8988T (cell line): ENCODE data around the gene TSKU.
"Not testable (repeated sequence)": the region's sequence is repeated elsewhere in the genome, so short reads cannot be mapped to it uniquely, and the experiment has no call there.

Experiments used
- DNase-seq: peaks from one replicate; pipeline ENCODE4 v3.0.0; 2011

The TSKU gene

DNA sequence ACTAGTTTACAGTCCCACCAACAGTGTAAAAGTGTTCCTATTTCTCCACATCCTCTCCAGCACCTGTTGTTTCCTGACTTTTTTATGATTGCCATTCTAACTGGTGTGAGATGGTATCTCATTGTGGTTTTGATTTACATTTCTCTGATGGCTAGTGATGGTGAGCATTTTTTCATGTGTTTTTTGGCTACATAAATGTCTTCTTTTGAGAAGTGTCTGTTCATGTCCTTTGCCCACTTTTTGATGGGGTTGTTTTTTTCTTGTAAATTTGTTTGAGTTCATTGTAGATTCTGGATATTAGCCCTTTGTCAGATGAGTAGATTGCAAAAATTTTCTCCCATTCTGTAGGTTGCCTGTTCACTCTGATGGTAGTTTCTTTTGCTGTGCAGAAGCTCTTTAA lies 43.8 kb downstream of the TSKU start:
- DNase-seq, result not testable (repeated sequence)

DNA sequence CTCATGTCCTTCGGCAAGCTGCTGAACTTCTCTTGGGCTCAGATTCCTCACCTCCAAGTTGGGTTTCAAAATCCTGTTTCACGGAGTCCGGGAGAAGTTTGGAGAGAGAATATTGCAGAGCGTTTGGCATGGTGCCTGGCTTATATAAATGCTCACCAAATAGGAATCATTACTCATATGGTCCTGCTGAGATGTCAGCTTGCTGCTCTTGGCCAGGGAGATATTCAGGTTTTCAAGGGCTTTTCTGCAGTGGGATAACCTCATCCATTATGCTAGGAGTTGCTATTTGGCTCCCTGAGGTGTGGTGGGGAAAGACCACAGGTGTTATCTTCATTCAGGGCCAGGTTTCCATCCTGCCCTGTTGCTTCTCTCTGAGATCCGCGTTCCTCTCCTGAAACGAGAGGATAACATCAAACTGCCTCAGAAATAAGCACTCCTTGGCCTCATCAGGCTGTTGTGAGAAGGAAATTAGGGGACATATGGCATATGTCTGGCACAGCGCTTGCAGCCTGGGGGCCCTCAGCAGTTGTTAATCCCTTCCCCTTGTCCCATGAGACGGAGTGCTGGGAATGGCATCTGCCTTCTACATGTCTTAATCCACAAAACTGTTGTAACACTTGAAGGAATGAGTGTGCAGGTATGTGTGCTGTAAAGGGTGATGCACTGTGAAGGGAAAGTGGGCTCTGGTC lies 47.6 kb downstream of the TSKU start:
- no peak for DNase-seq

DNA sequence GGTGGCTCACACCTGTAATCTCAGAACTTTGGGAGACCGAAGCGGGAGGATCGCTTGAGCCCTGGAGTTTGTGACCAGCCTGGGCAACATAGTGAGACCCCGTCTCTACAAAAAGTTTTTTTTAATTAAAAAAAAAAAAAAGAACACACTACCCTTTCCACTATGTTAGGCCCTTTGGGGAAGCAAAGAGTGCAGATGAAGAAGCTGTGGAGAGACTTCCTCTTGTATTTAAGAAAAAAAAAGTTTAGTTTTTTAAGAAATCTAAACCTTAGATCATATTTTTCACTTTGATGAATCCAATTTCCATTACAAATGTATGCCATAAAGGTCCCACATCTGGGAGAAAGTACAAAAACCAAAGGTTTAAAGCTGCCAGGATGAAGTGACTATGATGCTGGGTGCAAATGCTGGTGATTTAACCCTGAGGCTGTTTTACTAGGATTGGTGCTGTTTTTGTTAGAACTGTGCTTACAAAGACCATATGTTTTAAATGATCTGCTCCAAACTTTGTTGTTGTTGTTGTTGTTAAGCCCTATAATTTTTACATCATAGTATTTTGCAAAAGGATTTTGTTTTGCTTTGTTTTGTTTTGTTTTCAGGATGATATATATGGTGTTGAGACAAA lies 48.6 kb downstream of the TSKU start:
- DNase-seq, result no peak

DNA sequence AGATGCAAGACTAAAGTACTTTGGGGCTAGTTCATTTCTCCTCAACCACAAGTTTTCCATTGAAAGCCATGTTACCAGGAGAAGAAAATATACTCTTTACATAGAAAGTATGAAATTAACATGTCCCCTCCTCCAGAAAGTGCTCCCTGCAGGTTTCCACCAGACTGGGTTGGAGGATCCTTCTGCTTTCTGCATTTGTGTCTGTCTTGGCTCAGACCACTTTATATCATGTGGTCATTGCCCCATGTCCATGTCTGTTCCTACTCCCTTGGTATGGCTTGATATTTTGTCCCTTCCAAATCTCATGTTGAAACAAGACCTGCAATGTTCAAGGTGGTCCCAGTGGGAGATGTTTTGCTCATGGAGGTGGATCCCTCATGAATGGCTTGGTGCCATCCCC lies 49.2 kb downstream of the TSKU start:
- no peak for DNase-seq

DNA sequence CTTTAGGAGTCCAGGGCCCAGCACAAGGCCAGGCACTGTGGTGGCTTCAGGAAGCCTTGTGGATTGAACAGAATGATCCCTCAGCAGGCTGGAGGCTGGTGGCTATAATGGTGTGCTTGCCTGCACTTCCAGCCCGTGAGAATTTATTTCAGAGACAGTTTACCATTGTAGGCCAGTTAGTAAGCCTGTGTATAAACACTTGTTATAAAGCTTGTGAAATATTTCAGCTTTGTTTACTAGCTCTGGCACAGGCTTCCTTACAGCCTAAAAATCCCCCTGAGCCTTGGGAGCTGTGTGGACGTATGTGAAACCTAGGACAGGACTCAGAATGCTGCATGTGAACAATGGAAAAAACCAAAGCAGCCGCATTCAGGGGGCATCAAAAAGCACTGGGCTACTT lies 51.0 kb downstream of the TSKU start:
- DNase-seq, result no peak

DNA sequence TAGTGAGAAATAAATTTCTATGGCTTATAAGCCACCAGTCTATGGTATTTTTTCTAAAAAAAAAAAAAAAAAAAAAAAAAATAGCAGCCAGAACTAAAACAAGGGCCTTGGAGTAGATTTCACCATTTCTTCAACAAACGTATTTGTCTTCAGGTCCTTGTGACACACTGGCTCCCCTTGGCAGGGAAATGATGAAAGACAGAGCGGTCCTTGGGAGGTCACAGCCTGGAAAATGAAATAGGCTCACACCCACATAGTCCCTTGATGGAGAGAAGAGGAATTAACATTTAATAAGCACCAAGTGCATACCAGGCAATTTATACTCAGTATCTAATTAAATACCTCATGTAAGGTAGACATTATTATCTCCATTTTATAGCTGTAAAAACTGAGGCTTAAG lies 51.9 kb downstream of the TSKU start:
- DNase-seq, result no peak

DNA sequence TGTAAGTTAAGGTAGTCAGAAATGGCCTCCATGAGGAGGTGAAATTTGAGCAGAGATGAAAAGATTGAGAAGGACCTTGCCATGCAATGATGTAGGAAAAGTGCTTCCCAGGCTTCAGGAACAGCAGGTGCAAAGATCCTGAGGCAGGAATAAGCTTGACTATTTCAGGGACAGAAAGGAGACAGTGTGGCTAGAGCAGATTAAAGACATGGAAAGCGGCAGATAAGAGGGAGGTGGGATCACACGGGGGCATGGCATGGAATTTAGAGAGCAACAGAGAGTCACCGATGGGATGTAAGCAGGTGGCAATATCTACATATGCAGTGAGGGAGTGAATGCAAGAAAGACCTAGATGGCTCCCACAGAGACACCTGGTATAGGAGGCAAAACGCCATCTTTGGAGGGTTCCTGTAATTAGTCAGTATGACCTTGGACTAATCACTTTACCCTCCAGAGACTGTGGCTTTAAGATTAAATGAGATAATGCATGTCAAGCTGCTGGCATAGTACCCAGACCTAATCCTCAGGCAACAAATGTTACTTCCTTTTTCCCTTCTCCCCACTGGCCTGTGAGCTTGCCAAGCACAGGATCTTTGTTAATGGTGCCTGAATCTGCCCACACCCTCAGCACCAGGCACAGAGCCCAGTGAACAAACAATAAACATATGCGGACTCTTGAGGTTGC lies 52.9 kb downstream of the TSKU start:
- no peak for DNase-seq

DNA sequence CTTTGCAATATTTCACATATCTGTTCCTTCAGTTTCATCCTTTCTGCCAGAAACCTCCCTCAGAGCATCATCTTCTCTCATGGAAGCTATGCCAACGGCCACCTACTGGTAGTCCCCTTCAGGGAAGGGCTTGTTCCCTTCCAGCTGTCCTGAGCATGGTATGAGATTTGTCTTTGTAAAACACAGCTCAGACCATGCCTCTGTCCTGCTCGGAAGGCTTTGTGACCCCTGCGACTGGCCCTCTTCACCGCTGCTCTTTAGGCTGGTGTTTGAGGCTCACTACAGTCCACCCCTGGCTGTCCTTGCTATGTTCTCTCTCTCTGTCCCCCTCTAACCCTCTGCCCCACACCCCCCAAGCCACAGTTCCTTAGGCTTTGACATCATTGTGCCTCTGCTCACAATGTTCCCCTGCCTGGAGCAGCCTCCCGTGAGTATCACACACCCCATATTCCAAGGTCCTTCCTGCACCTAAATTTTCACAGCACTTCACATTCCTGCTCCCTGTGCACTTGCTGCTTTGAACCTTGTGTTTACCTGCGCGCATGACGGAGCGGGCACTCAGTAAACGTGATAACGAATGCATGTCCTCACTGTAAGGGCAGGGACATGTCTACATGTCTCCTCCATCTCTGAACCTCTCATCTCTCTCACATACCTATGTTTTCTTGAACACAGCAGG lies 53.6 kb downstream of the TSKU start:
- no peak for DNase-seq

DNA sequence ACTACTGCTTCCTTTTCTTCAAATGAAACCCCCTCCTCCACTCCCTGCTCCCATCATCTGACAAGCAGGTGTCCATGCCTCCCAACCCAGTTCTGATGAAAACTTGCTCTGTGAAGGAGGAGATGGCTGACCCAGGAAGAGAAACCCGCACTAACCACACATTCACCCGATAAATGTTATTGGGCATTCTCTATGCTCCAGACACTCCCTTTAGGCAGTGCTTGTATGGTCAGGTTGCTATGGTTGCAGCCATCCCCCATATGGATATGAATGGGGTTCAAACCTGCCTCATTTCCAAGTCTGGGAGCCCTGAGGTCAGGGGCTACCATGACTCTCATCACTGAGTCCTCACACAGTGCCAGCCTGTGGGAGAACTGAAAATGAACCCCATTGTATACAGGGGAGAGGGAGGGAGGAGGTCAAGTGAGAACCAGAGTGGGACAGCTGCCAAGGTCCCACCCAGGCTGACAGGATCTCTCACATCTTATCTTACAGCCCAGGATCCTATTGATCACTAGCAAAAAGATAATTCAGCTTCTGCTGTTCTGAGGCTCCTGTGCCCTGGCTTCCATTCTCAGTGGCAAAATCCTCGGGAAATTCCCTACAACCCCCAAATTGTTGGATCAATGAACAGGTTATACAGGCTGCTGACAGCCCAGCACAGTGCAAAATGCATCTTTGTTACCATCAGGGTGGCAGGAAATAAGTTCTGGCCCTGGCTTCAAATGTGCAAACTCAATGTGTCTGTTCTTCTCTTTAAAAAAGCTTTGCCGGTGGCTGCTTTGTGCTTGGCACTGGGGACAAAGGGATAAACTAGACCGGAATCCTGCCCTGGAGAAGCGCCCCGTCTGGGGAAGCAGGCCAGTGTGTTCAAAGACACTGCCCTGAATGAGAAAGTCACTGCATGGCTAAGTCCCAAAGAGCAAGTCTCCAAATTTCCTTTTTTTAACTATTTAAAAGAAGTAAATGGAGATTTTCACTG lies 54.8 kb downstream of the TSKU start:
- DNase-seq, result no peak

DNA sequence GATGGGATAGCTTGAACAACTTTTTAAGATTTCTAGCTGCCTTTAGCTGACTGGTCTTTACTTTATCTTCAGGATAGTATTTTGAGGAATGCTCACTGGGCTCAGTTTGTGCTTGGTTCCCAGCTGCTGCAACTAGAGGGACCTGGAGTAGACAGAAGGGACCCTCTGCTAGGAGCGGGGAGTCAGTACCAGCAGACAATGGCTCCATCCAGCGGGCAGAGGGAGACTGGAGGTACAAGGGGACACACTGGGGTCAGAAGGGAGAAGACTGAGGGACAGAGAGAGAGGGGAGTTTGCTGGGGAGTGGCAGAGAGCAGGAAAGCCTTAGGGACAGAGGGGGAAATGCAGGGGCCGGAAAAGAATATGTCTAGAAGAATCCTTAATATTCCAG lies 55.5 kb downstream of the TSKU start:
- peak; percentile 74 for DNase-seq

DNA sequence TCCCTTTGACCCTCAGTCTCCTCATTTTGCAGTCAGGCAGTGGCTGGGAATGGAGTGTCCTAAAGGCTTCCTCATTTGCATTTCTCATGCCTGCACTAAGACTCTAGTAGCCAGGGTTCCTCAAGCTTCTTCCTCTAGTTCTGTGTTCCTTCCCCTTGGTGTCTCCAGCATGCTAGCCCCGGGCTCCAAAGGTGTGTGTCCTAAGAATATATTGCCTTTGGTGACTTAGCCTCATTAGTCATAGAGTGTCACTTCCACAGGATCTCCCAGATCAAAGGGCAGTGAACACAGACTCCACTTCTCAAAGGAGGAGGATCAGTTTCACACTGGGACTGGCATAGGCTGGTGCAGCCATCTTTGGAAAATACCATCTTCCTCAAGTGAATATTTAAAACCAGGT lies 56.2 kb downstream of the TSKU start:
- no peak for DNase-seq

DNA sequence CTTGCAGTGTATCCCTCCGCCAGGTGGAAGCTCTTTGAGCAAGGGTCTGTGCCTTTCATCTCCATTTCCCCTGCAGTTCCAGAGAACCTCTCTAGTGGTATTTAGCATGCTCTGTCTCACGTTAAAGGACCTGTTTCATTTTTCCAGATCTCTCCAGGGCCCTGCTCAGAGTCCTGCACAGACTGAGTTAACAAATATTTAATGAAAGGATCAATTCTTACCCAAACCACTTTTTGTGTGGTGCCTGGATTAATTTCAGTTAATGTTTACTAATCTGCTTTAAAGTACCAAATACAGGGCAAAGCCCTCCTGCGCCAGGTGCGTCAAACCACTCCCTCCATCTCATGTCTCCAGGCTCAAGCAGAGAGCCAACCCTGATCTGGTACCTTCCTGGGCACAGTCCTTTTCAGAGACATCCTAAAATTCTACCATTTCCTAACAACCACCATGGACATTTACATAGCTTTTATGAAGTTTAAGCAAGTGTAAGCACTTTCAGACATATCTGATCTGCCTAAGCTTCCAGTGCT lies 58.8 kb downstream of the TSKU start:
- no peak for DNase-seq

DNA sequence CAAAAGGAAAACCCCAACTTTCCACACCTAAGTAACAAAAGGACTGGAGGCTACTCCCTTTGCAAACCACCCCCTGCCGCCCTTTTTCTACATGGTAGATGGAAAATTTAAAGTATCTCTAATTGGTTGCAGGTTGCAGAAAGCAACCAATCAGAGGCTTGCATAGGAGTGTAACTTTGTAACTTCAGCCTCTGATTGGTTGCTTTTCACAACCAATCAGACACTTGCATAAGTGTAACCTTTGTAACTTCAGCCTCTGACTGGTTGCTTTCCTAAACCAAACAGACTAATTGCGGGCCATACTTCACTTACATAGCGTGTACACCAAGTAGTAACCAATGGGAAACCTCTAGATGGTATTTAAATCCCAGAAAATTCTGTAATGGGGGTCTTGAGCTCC lies 60.8 kb downstream of the TSKU start:
- no peak for DNase-seq

DNA sequence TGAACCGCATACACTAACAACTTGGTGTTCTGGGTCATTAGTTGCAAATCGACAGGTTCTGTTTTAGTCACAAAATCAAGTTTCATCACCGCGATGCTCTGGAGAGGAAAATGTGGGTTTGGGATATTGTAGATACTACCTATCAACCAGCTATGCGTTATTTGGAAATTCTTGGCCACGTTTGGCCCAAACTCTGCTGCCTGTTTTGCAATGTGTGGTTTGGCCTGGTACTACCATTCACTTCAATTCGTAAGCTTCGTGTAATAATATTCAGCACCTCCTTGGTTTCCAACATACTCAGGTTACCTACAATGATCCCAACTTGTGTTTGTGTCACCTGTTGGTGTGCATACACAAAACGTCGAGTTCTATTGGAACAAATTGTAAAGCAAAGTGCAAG lies 61.4 kb downstream of the TSKU start:
- no peak for DNase-seq

DNA sequence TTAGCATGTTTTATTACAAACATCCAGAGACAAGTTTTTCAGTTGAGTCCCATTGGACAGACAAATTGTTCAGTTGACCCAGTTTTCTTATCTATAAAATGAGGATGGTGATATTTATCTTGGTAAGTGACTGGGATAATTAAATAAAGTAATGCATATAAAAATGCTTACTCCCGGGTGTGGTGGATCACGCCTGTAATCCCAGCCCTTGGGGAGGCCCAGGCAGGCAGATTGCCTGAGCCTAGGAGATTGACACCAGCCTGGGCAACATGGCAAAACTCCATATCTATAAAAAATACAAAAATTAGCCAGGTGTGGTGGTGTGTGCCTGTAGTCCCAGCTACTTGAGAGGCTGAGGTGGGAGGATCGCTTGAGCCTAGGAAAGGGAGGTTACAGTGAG lies 61.9 kb downstream of the TSKU start:
- DNase-seq, result no peak

DNA sequence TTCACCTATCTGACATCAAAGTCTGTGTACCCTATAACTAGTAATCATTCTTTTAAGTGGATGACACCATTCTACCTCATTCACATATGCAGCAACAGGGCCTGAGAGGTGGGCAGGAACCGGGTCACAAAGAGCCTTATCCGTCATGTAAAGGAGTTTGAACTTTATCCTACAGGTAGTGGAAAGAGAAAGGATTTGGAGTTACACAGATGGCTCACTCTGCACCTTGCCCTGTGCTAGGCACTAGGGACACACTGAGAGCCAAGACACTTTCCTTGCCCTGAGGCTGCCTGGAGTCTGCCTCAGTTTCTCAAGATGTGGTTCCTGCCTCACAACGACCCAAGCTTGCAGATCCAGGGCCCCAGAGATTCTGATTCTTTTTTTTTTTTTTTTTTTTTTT lies 63.3 kb downstream of the TSKU start:
- DNase-seq, result no peak
